HG02798 (cell line): ENCODE results near the gene PCGF1.
A peak's percentile ranks its signal among the peaks of the same experiment; 100 is the strongest.

ENCODE experiments used
- ATAC-seq: cut with Tn5 transposase; IDR thresholded peaks from one replicate; pipeline ENCODE4 v1.9.1; 2021; ENCODE audit warnings: mild to moderate bottlenecking; ENCODE audit not compliant: unreplicated experiment, poor library complexity

PCGF1 gene

DNA sequence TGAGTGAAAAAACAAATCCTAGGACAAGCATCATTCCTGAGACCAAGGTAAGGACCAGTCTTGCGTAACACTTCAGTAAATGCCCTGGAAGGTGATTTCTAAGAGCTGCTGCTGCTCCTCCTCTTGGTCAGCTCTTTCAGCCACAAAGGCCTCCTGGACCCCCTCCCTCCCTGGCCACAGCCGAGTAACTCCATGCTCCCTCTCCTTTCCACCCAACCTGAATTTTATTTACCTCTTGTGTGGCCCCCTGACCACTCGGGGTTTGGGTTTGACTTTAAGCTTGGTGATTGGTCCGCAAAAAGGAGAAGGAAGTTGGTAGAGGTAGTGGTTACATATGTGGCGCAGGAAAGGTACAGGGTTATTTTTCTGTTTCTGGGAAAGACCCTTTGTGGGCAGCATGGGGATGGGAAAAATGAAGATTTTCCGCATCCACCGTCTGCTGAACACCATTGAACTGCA is 31.4 kb upstream of the PCGF1 start:
- ATAC-seq = no peak

DNA sequence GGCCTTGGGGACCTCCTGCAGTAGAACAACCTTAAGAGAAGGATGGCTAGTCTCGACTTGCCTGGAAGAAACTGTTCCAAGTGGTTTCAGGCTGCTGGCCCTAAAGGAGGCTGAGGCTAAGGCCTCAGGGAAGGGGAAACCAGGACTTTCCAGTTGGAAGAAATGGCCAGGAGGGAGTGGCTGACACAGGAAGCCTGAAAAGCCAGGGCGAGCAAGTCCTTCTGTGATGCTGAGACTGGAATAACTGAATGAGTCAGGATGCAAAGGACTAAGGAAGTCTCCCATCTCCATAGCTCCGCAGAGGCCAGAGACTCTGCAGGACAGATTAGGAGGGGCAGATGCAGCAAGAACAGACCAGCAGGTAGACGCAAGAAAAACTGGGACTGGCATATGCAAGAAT is 29.6 kb upstream of the PCGF1 start:
- no peak for ATAC-seq

DNA sequence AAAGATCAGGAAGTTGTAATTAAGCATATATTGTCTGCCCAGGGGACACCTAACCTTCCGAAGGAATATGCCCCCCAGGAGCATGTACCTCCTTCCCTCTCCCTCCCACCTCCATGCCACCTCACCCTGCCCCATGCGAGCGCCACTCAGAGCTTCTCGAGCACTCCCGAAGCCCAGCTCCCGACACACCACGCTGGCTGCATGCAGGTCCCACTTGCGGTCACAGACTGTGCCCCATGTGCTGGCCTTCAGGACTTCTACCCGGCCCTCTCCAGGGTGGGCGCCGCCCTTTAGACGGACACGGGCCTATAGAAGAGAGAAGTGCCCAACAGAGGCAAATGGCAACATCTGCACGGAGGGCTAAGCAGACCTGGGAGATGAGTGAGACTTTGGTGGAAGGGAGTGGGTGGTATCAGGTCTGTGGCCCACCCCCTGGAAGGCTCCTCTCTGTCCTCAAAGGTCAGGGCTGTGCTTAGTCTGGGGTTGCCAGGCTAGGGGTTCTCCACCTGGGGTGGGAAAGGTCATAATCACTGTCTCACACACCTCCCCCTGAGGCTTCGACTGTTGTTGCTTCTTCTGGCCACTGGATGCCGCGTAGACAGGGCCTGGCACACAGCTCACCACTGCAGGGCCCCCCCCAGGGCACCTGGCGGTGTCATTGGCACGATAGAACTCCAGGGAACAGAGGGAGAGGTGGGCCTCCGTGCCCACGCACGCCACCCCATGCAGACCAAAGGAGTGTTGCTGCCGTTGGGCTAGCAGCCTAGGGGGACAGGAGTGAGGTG is 28.9 kb upstream of the PCGF1 start:
- ATAC-seq = no peak

DNA sequence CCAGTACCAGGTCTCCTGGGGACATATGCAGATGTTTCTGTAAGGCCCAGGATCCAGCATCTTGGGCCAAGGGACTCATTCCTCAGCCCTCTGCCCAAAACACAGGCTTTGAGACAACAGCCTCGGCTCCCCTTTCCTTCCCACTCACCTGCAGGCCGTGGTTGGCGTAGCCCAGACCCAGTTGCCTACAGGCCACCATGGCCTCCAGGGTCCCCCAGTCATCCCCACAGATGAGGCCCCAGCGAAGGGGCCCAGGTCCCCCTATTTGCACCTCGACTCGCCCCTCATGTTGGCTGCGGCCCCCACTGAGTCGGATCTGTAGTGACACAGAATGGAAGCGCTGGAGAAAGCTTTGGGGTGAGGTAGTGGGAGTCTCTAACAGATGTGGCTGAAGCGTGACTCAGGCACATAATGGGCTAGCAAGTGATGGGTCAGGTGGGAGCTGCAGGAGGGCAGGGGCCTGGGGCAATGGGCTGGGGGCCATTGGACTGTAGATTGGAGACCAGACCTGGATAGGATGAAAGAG is 28.0 kb upstream of the PCGF1 start:
- no peak for ATAC-seq

DNA sequence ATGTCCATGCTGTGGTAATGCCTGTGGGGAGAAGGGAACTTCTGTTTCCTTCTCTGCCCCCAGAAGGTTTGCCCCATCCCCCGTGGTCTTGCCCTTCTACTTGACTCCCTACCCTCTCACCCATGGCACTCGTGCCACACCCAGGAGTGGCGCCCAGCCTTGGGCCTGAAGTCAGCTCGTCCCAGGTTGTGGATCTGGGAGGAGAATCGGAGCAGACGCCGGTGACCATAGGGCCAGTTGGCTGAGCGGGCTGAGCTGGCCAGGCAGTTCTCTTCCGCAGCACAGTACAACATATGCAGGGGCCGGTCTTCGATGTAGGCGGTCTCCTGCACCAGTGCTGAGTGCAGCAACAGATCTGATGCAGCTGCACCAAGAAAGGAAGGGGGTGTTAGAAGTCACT is 26.9 kb upstream of the PCGF1 start:
- ATAC-seq = no peak

DNA sequence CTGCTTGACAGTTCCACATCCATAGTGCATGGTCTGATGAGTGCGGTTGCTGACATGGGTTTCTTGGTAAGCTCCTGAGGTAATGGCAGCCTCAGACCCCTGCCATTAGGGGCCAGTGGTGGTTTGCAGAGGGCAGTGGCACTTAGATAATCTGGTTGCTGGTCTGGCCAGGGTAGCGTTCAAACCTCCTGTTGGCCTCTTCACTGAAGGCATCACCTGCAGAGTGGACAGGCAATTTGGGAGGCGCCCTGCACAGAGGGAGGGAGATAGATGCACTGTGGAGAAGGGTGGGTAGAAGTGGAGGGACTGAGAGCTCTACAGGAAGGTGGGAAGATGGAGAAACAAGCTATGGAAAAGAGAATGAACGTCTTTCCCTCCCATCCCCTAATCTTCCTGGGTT is 26.0 kb upstream of the PCGF1 start:
- no peak for ATAC-seq

DNA sequence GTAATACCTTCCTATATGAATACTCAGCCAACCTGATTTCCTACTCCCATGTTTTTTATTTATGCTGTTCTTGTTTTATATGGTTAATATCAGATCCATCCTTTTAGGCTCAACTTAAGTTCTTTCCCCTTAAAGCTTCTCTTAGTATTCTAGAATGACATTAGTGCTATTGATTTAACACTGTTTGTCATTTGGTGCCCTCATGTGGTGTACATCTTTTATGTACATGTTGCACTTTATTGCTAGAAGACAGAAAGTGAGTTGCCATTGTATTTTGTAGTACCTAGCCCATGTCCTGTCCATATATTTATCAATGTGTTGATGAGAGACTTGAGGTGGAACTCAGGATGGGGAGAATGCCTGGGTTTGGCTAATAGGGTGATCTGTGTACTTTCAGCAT is 24.7 kb upstream of the PCGF1 start:
- no peak for ATAC-seq

DNA sequence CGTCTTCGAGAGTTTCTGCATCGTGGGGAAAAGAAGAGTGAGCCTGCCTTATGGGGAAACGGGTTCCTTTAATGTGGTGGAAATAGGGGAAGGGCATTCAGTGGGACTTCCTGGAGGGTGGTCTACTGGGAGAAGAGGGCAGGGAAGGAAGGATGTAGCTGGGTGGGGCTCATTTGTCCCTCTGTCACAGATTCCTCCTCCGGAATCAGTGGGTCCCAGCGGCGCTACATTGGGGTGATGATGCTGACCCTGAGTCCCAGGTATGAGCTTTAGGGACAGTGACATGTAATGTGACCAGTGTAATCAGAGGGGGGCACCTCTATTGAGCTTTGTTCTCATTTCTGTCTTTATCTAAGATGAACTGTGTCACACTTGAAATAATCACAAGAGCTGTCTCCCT is 24.2 kb upstream of the PCGF1 start:
- ATAC-seq = no peak

DNA sequence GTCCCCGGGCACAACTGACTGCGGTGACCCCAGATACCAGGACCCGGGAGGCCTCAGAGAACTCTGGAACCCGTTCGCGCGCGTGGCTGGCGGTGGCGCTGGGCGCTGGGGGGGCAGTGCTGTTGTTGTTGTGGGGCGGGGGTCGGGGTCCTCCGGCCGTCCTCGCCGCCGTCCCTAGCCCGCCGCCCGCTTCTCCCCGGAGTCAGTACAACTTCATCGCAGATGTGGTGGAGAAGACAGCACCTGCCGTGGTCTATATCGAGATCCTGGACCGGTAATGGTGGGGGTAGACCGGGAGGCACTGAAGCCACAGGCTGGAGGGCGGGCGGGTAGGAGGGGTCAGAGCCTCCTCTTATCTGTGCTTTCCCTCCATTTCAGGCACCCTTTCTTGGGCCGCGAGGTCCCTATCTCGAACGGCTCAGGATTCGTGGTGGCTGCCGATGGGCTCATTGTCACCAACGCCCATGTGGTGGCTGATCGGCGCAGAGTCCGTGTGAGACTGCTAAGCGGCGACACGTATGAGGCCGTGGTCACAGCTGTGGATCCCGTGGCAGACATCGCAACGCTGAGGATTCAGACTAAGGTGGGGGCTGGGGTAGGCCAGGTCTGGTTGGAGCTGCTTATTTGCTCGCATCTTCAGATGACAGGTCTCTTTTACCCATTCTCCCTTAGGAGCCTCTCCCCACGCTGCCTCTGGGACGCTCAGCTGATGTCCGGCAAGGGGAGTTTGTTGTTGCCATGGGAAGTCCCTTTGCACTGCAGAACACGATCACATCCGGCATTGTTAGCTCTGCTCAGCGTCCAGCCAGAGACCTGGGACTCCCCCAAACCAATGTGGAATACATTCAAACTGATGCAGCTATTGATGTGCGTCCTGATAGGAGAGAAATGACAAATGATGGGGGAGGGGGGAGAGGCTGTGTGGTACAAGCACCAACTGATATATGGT is 23.0 kb upstream of the PCGF1 start:
- ATAC-seq = peak; percentile 31

DNA sequence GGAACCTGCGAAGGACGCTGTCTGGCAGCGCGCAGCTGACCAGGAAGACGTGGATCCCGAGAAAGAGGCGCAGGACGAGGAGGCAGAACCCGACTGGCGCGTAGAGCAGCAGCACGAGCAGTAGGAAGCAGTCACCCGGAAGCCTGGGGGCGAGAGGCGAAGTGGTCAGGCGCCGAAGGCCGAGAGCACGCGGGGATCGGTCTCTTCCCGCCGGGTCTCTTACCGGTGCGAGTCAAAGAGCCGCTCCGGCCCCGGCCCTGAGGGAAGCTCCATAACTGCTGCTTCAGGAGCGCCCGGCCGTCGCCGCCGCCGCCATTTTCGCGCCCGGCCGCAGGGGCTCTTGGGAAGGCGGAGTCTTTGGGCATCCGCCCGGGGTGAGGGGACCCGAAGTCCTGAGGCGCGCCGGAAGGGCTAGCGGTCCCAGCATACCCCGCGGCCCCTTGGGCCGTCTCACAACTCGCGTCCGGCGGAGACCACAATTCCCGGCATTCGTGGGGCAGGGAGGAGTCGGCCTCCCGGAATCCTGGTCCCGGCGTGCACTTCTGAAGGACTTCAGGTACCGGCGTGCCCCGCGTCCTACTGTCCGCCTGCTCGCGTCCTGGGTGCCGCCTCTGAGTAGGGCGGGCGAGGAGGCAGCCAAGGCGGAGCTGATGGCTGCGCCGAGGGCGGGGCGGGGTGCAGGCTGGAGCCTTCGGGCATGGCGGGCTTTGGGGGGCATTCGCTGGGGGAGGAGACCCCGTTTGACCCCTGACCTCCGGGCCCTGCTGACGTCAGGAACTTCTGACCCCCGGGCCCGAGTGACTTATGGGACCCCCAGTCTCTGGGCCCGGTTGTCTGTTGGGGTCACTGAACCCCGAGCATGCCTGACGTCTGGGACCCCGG is 22.1 kb upstream of the PCGF1 start, which contains the start of the genes AUP1 and HTRA2:
Gene AUP1 (minus strand): TSS at position 350 of the 882 bp plus-strand sequence. CDS start 77 bp downstream, at position 273.
Gene HTRA2 (plus strand): TSS at position 577 of the 882 bp plus-strand sequence. CDS start 74 bp downstream, at position 651.
- peak; percentile 86 for ATAC-seq

DNA sequence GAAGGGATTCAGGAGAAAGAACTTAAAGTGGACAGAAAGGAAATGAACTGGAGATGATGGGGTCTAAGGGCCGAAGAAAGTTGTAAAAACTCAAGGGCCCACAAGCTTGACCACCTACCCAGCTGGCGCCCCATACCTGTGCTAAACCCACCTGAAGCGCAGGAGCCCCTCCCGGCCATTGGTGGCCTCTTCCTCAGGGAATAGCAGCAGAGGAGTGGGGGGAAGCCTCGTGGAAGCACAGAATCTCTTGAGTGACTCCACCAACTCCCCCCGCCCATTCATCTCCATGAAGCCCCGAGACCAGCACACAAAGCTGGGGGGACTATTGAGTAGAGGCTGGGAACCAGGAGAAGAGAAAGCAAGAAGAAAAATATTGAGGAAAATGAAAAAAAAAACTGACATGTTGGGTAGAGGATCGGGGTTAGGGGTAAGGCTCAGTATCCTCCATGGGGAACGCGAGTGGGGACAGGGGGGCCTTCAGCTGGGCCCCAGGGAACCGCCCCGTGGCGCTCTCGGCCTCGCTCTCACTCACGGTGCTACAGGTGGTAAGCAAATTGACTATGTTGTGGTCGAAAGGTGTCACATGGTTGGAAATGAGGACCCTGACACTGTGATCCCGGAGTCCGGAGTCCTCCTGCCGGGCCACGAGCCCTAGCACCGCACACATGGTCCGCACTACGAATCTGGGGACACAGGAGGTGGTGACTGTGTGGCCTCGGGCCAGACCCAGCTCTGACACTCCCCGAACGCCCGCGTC is 21.3 kb upstream of the PCGF1 start:
- peak; percentile 3 for ATAC-seq

DNA sequence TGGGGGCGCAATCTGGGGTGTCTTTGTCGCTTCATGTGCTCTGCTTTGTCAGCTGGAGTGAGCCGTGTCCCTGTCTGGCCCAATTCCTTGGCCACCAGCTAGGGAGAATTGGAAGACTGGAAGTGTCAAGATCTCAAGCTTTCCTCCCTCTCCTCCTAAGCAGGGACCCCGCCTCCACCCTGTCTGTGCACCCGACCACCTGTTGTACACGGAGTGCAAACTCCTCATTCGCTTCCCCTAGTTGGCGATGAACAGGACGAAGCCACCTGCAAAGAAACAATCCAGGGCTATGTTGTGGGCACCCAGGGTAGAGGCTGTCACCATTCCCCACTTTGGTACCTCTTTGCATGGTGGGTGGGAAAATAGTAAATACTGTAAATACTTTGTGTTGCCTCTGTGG is 20.2 kb upstream of the PCGF1 start:
- no peak for ATAC-seq

DNA sequence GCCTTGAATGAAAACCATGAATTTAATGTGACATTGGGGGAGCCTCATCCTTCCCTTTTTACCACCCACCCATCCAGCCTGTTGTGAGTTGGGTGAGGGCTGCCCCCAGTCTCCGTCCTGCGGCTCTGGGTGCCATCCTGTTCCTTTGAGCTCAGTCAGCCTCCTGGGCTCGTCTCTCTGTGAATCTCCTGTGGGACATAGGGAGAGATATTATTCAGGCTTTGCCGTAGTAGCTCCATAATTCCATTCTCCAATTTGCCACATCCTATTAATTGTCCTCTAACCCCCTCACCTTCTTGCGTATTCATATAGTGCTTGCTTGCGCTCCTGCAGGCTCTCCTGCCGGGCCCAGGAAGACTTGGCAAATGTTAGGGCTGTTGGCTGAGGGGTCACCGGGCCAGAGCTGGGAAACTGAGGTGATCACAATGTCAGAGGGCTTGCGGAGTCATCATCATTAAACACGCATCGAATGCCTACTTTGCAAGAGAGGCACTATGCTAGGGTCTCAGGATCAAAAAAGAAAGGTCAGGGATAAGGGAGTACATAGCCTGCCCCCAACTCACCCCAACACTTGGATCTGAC is 19.2 kb upstream of the PCGF1 start:
- ATAC-seq = no peak

DNA sequence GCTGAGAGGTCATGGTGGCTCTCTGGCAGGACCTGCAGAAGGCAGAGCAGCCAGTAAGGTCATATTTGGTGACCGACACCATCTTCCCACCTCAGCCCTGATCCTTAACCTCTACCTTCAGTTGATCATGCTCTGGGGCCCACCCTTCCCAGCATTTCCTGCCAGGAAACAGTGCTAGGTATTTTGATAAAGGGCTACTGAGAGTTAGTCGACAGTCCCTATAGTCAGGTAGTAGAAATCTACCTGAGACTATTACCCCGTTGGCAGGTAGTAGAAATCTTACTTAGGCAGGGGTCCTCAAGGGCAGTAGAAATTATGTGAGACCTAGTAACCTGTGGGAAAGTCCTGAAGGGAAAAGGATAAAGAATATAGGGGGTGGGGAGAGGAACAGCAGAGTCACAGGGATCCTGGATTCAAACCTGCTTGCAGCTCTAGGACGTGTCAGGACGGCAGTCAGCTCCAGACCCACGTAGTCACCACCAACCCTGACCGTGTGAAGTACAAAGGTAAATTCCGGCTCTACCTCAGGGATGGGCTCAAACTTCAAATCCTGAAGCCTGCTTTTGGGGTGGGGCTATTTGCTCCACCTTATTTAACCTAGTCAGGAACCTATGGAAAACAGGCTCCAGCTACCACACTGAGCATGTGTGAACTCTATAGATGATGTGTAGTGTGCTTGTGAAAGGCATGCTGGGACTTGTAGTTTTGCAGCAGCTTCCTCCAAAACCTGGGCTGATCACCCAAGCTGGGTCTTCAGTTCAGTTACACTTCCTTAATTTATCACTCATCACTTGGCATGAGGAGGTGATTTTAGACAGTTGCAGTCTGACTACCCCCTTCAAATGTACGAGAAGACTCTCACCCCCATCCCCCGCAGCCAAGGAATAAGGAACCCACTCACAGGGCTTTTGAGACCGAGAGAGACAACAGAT is 18.5 kb upstream of the PCGF1 start, which contains the start of gene DQX1:
Gene DQX1 (minus strand): TSS at position 515 of the 932 bp plus-strand sequence. CDS start 502 bp downstream, at position 13.
- ATAC-seq = no peak

DNA sequence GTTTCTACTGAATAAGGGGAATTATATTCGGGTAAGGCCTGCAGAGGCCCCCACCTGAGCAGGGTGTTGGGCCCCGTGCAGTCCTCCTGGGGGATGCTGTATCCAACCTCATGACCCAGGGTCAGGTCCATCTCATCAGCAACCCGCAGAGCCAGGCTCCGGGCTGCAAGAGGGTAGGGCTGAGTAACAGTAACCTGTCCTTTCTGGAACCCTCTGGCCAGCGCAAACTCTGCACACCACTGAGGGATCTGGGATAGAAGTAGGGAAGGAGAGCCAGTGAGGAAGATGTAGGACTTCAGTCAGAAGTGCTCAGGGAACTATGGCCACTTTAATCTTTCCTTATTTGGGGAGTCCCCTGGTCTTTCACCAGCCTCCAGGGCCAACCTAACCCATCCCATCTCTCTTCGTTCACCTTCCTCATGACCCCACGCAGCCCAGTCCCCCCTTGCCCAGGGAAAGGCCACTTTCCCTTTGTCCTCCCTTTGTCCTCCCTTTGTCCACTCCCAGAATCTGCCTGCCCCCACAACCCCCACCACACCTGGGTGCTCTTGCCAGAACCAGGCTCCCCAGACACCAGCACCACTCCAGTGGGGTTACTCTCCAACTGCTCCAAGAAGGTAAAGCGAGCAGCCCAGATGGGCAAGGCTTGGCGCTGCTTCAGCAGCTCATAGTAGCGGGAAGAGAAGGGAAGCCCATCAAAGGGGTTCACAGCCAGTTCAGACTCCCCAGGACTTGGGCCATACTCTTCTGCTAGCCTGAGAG is 17.6 kb upstream of the PCGF1 start:
- no peak for ATAC-seq

DNA sequence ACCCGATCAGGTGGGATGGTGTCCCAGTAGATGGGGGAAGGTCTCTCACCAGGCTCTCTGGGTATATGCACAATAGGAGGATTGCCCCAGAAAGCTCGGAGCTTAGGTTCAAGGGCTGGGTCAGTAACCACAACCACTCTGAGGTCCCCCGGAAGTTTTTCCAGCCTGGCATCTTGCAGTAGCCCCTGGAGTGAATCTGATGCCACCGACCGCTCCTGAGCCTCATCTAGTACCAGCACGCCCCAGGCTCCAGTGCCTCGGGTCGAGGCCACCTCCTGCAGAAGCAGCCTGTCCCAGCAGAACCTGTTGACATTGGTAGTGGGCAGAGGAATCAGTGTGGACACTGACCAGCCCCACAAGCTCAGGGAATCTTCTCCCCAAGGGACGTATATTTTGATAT is 16.5 kb upstream of the PCGF1 start:
- no peak for ATAC-seq

DNA sequence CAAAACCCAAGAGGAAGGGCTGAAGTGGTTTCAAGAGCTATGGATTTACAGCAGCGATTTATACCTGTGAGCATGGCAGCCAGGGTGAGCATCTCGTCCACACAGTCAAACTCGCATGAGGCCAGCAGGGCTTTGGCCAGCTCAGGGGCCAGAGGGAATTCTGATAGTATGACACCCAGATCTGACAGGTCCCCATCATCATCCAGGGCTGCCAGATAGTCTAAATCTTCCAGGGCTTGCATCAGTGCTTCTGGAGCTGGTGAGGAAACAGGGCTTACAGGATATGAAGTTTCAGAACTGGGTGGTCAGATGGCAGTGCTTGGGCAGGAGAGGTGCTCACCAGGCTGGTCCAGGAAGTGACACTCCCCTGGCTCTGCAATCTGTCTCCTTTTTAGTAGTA is 15.0 kb upstream of the PCGF1 start:
- no peak for ATAC-seq
